WTC11 (cell line): ENCODE measurements around the gene PARD3B. TPM values are rescaled to one million over a fixed set of nuclear protein-coding genes. Genes with fewer than 3 reads are reported as not detected.

ENCODE experiments used
- ATAC-seq: fragments of 200-7000 bp; cut with Tn5 transposase; 2 replicates; pipeline ENCODE4 v1.10.0; 2021; ENCODE audit warnings: mild to moderate bottlenecking, moderate library complexity
- CTCF ChIA-PET: fragments of 300-600 bp; sonication (Branson Sonifier 250); formaldehyde crosslinking; loops from one replicate; lab custom pipeline; 2021; ENCODE audit warnings: antibody characterized with exemption; lab: Charles Lee
- POLR2A ChIA-PET: fragments of 350-600 bp; sonication (Branson Sonifier 250); formaldehyde crosslinking; loops from one replicate; lab custom pipeline; 2021; ENCODE audit warnings: antibody characterized with exemption; lab: Charles Lee
- DNase-seq: peaks from one replicate; pipeline ENCODE4 v3.0.0; 2021; ENCODE audit warnings: low spot score
- H3K27ac Mint-ChIP-seq: 2 replicates; pipeline ENCODE4 v1.8.0; 2021; ENCODE audit warnings: mixed read lengths
- H3K27me3 Mint-ChIP-seq: 2 replicates; pipeline ENCODE4 v1.8.0; 2021; ENCODE audit warnings: low read depth, mild to moderate bottlenecking, moderate library complexity, mixed read lengths
- H3K36me3 Mint-ChIP-seq: 2 replicates; pipeline ENCODE4 v1.8.0; 2021; ENCODE audit warnings: mixed read lengths
- H3K4me1 Mint-ChIP-seq: 2 replicates; pipeline ENCODE4 v1.8.0; 2022; ENCODE audit warnings: mixed read lengths
- H3K4me3 Mint-ChIP-seq: 2 replicates; pipeline ENCODE4 v1.8.0; 2021; ENCODE audit warnings: mild to moderate bottlenecking, moderate library complexity, mixed read lengths
- H3K9me3 Mint-ChIP-seq: 2 replicates; pipeline ENCODE4 v1.8.0; 2021; ENCODE audit warnings: mixed read lengths
- AFF4 ChIP-seq: sonication (generic); formaldehyde crosslinking; IDR thresholded peaks from 2 replicates; pipeline ENCODE4 v1.8.1; 2023; ENCODE audit warnings: mild to moderate bottlenecking, missing genetic modification reagents, borderline replicate concordance
- ATF6 ChIP-seq: sonication (generic); formaldehyde crosslinking; IDR thresholded peaks from 2 replicates; pipeline ENCODE4 v1.8.1; 2023; ENCODE audit warnings: mild to moderate bottlenecking, missing genetic modification reagents
- CBFB ChIP-seq: sonication (generic); formaldehyde crosslinking; IDR thresholded peaks from 2 replicates; pipeline ENCODE4 v1.8.1; 2022; ENCODE audit warnings: mild to moderate bottlenecking, low read depth, missing genetic modification reagents
- CREB1 ChIP-seq: sonication (generic); formaldehyde crosslinking; IDR thresholded peaks from 2 replicates; pipeline ENCODE4 v1.8.0; 2023; ENCODE audit warnings: mild to moderate bottlenecking, missing genetic modification reagents
- CTCF ChIP-seq: fragments of 200-600 bp; IDR thresholded peaks from 2 replicates; pipeline ENCODE4 v1.8.0; 2022; ENCODE audit warnings: antibody characterized with exemption
- E2F4 ChIP-seq: sonication (generic); formaldehyde crosslinking; IDR thresholded peaks from 2 replicates; pipeline ENCODE4 v1.8.1; 2022; ENCODE audit warnings: low read depth, mild to moderate bottlenecking, moderate library complexity, missing genetic modification reagents, borderline replicate concordance
- FOXJ3 ChIP-seq: sonication (generic); formaldehyde crosslinking; IDR thresholded peaks from 2 replicates; pipeline ENCODE4 v1.9.0; 2021; ENCODE audit warnings: missing genetic modification reagents, mild to moderate bottlenecking, borderline replicate concordance
- FOXP4 ChIP-seq: sonication (generic); formaldehyde crosslinking; IDR thresholded peaks from 2 replicates; pipeline ENCODE4 v1.8.0; 2022; ENCODE audit warnings: mild to moderate bottlenecking, missing genetic modification reagents
- GRHL2 ChIP-seq: fragments of 250-450 bp; sonication (Bioruptor Pico); IDR thresholded peaks from 2 replicates; pipeline ENCODE4 v1.8.0; 2022; ENCODE audit warnings: mild to moderate bottlenecking, moderate library complexity; ENCODE audit not compliant: insufficient replicate concordance, severe bottlenecking
- KAT7 ChIP-seq: sonication (generic); formaldehyde crosslinking; IDR thresholded peaks from 2 replicates; pipeline ENCODE4 v1.8.1; 2023; ENCODE audit warnings: missing genetic modification reagents, mild to moderate bottlenecking, borderline replicate concordance
- MYBL2 ChIP-seq: sonication (generic); formaldehyde crosslinking; IDR thresholded peaks from 2 replicates; pipeline ENCODE4 v1.8.1; 2023; ENCODE audit warnings: mild to moderate bottlenecking, moderate library complexity, missing genetic modification reagents
- NFATC4 ChIP-seq: fragments of 250-450 bp; sonication (Bioruptor Pico); IDR thresholded peaks from 2 replicates; pipeline ENCODE4 v1.9.0; 2021; ENCODE audit warnings: mild to moderate bottlenecking
- NFE2L1 ChIP-seq: sonication (generic); formaldehyde crosslinking; IDR thresholded peaks from 2 replicates; pipeline ENCODE4 v1.8.1; 2023; ENCODE audit warnings: missing genetic modification reagents
- NR1H2 ChIP-seq: sonication (generic); formaldehyde crosslinking; IDR thresholded peaks from 2 replicates; pipeline ENCODE4 v1.9.0; 2021; ENCODE audit warnings: mild to moderate bottlenecking, moderate library complexity, missing genetic modification reagents
- NR2C2 ChIP-seq: sonication (generic); formaldehyde crosslinking; IDR thresholded peaks from 2 replicates; pipeline ENCODE4 v1.8.0; 2022; ENCODE audit warnings: mild to moderate bottlenecking, missing genetic modification reagents
- PRDM15 ChIP-seq: sonication (generic); formaldehyde crosslinking; IDR thresholded peaks from 2 replicates; pipeline ENCODE4 v1.8.0; 2022; ENCODE audit warnings: missing genetic modification reagents
- RELA ChIP-seq: sonication (generic); formaldehyde crosslinking; IDR thresholded peaks from 2 replicates; pipeline ENCODE4 v1.8.1; 2022; ENCODE audit warnings: missing genetic modification reagents, mild to moderate bottlenecking, borderline replicate concordance
- RORB ChIP-seq: fragments of 250-450 bp; sonication (Bioruptor Pico); IDR thresholded peaks from 2 replicates; pipeline ENCODE4 v1.9.0; 2021; ENCODE audit warnings: mild to moderate bottlenecking
- SP1 ChIP-seq: sonication (generic); formaldehyde crosslinking; conservative IDR thresholded peaks from 2 replicates; pipeline ENCODE4 v1.8.1; 2022; ENCODE audit warnings: missing genetic modification reagents
- TCF7 ChIP-seq: sonication (generic); formaldehyde crosslinking; IDR thresholded peaks from 2 replicates; pipeline ENCODE4 v1.8.0; 2022; ENCODE audit warnings: mild to moderate bottlenecking, low read depth, missing genetic modification reagents, moderate library complexity
- total RNA-seq: library from RNA; stranded (reverse); gene quantifications from 3 replicates; pipeline ENCODE4 v1.2.3, GENCODE V29; 2021

Gene PARD3B
- total RNA-seq, 1 experiment from 2014 or later = 5.6 TPM

GRCh38 chr2:204695506-204695905 lies 150.2 kb downstream of the PARD3B start:
- H3K9me3 Mint-ChIP-seq = peaks cover 8% of the 10 kb centered on the region
- ATAC-seq = no peak
- DNase-seq = no peak
- H3K36me3 Mint-ChIP-seq = no peaks in the 10 kb centered on the region
- H3K4me1 Mint-ChIP-seq = peaks cover 16% of the 10 kb centered on the region
- TF ChIP-seq MYBL2 (no peak), E2F4 (CRISPR knock-in tag) (no peak), FOXJ3 (CRISPR knock-in tag) (no peak), CTCF (no peak), CREB1 (CRISPR knock-in tag) (no peak), PRDM15 (no peak), GRHL2 (CRISPR knock-in tag) (no peak), ATF6 (no peak), TCF7 (CRISPR knock-in tag) (no peak), AFF4 (CRISPR knock-in tag) (no peak), NR1H2 (CRISPR knock-in tag) (no peak), NFATC4 (CRISPR knock-in tag) (no peak), FOXP4 (CRISPR knock-in tag) (no peak), CBFB (CRISPR knock-in tag) (no peak), RORB (CRISPR knock-in tag) (no peak), NR2C2 (CRISPR knock-in tag) (no peak), SP1 (CRISPR knock-in tag) (no peak), RELA (no peak), KAT7 (no peak), NFE2L1 (CRISPR knock-in tag) (no peak)
- TF ChIP-seq, all 79 proteins: peak for 0
- H3K27me3 Mint-ChIP-seq = no peaks in the 10 kb centered on the region
- no peak overlapping the region for H3K4me3 Mint-ChIP-seq
- H3K27ac Mint-ChIP-seq = no peak overlapping the region
- ChIA-PET CTCF (no interaction called here), POLR2A (no interaction called here)
